HepG2 (cell line): ENCODE measurements around the gene LSM3. TPM values are rescaled to one million over a fixed set of nuclear protein-coding genes. Genes with fewer than 3 reads are reported as not detected.

Source experiments
- ARNTL ChIP-seq: sonication (generic); formaldehyde crosslinking; IDR thresholded peaks from 2 replicates; pipeline ENCODE4 v1.4.0; 2020; ENCODE audit warnings: mild to moderate bottlenecking, missing genetic modification reagents
- CAMTA2 ChIP-seq: sonication (generic); formaldehyde crosslinking; IDR thresholded peaks from 2 replicates; pipeline ENCODE4 v1.4.0; 2020; ENCODE audit warnings: mild to moderate bottlenecking, missing genetic modification reagents, borderline replicate concordance
- ELF3 ChIP-seq: IDR thresholded peaks from 2 replicates; pipeline ENCODE4 v1.6.1; 2016; ENCODE audit warnings: missing genetic modification reagents, missing compliant biosample characterization
- HDAC2 ChIP-seq: sonication (generic); formaldehyde crosslinking; IDR thresholded peaks from 2 replicates; pipeline ENCODE4 v1.4.0; 2020; ENCODE audit warnings: missing genetic modification reagents
- HNF4A ChIP-seq: sonication (generic); formaldehyde crosslinking; IDR thresholded peaks from 2 replicates; pipeline ENCODE4 v1.4.0; 2020; ENCODE audit warnings: missing genetic modification reagents
- RBM39 ChIP-seq: fragments of 200-400 bp; formaldehyde crosslinking; IDR thresholded peaks from one replicate; pipeline ENCODE4 v1.6.1; 2018; ENCODE audit warnings: antibody characterized with exemption, mild to moderate bottlenecking, low read depth, low read length; ENCODE audit not compliant: poor library complexity, severe bottlenecking
- RXRA ChIP-seq: sonication (generic); formaldehyde crosslinking; IDR thresholded peaks from 2 replicates; pipeline ENCODE4 v1.5.1; 2020; ENCODE audit warnings: missing genetic modification reagents
- SIN3A ChIP-seq: IDR thresholded peaks from 2 replicates; pipeline ENCODE4 v1.6.1; 2011; ENCODE audit warnings: low read depth, mild to moderate bottlenecking, control low read depth, low read length, borderline replicate concordance
- SMAD1 ChIP-seq: sonication (generic); formaldehyde crosslinking; IDR thresholded peaks from 2 replicates; pipeline ENCODE4 v1.4.0; 2020; ENCODE audit warnings: missing genetic modification reagents, low read depth, mild to moderate bottlenecking, borderline replicate concordance
- ZNF143 ChIP-seq: sonication (generic); formaldehyde crosslinking; IDR thresholded peaks from 2 replicates; pipeline ENCODE4 v1.4.0; 2020; ENCODE audit warnings: missing genetic modification reagents
- ZNF720 ChIP-seq: sonication (generic); formaldehyde crosslinking; IDR thresholded peaks from 2 replicates; pipeline ENCODE4 v1.4.0; 2020; ENCODE audit warnings: missing genetic modification reagents
- ZNF761 ChIP-seq: sonication (generic); formaldehyde crosslinking; conservative IDR thresholded peaks from 2 replicates; pipeline ENCODE4 v1.4.0; 2020; ENCODE audit warnings: mild to moderate bottlenecking, missing genetic modification reagents
- ZNF781 ChIP-seq: sonication (generic); formaldehyde crosslinking; IDR thresholded peaks from 2 replicates; pipeline ENCODE4 v1.5.1; 2020; ENCODE audit warnings: borderline replicate concordance, mild to moderate bottlenecking, missing genetic modification reagents; ENCODE audit errors: not compliant biosample characterization
- ZNF792 ChIP-seq: IDR thresholded peaks from 2 replicates; pipeline ENCODE4 v1.6.1; 2016
- ZNF883 ChIP-seq: sonication (generic); formaldehyde crosslinking; IDR thresholded peaks from 2 replicates; pipeline ENCODE4 v1.5.1; 2020; ENCODE audit warnings: mild to moderate bottlenecking, missing genetic modification reagents; ENCODE audit errors: not compliant biosample characterization
- polyA plus RNA-seq, 8 experiments: library from polyadenylated mRNA; depleted of rRNA in 3 of 8; stranded (reverse) in 7 of 8; unstranded in 1 of 8; fragments of >200 nt; fragmentation: Illumina TruSeq in 4 of 8; extraction: Trizol in 4 of 8; gene quantifications; 2 replicates each; pipeline versions ENCODE4 v1.2.1 to v1.2.3, GENCODE V29; 2011 to 2016; ENCODE audit warnings: low read depth in 4 of 8, missing spikeins in 1 of 8, mixed read lengths in 1 of 8; ENCODE audit not compliant: insufficient read depth in 1 of 8
- total RNA-seq, 5 experiments: library from RNA; depleted of rRNA; stranded (reverse); fragments of >200 nt; fragmentation: Illumina TruSeq; extraction: Trizol; gene quantifications; 2 replicates each; pipeline ENCODE4 v1.2.3, GENCODE V29; 2016; ENCODE audit warnings: low read depth in 1 of 5
- TF ChIP-seq, protein P1 (sequence below): sonication (generic); formaldehyde crosslinking; IDR thresholded peaks from 2 replicates; pipeline ENCODE4 v1.5.0; 2020; ENCODE audit warnings: mild to moderate bottlenecking, missing genetic modification reagents, borderline replicate concordance
- TF ChIP-seq, protein P2 (sequence below): sonication (generic); formaldehyde crosslinking; IDR thresholded peaks from 2 replicates; pipeline ENCODE4 v1.5.1; 2020; ENCODE audit warnings: mild to moderate bottlenecking, missing genetic modification reagents
- TF ChIP-seq, protein P3 (sequence below): sonication (generic); formaldehyde crosslinking; IDR thresholded peaks from 2 replicates; pipeline ENCODE4 v1.4.0; 2020; ENCODE audit warnings: mild to moderate bottlenecking, low read depth, missing genetic modification reagents

Gene LSM3
- total and polyA plus RNA-seq, 2 of the 13 experiments (the other 11 are each of a cell fraction or from before 2014, with no cell fraction given), result 5.1 to 19.4 TPM

DNA sequence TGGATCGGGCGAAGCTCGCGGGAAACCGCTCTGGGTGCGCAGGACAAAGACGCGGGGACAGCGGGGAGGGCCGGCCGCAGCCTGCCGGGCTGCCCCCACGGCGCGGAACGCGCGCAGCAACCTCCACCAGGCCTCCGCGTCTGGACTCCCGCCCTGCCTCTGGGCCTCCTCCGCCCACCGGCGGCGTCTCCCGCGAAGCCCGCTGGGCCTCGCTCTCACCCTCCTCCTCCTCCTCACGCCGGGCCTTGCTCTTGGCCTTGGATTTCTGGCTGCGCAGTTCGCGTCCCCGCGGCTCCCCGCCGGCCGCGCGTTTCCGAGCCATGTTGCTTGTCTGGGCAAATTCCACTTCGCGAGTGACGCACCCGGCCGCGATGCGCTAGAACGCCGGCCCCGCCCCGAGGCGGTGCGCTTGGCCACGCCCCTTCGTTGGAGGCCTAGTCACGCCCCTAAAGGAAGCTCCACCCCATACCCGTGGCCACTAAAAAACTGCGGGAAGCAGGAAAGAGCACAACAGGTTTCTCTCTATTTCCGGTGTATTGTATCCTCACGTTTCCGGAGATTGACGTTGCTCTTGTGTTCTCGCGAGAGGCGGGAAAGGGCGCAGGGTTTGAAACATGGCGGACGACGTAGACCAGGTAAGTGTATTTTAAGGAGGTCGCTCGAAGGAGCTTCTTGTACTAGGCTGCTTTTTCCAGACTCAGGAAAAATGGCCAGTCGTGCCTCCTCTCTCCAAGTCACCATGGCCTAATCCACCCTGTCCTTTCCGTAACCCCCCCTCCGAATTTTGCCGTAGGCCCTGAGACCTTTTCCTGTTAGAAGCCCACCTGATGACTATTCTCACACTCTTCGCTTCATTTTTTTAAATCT, at the start of gene LSM3, which contains the start of gene XPC (continued):
- peak; percentile 28 for TF ChIP-seq ZNF781
- TF ChIP-seq ZNF143 (CRISPR knock-in tag), result peak; percentile 29
- TF ChIP-seq SMAD1, result peak; percentile 49; the same call in 1 of the 2 replicates
- TF ChIP-seq, protein P1, sequence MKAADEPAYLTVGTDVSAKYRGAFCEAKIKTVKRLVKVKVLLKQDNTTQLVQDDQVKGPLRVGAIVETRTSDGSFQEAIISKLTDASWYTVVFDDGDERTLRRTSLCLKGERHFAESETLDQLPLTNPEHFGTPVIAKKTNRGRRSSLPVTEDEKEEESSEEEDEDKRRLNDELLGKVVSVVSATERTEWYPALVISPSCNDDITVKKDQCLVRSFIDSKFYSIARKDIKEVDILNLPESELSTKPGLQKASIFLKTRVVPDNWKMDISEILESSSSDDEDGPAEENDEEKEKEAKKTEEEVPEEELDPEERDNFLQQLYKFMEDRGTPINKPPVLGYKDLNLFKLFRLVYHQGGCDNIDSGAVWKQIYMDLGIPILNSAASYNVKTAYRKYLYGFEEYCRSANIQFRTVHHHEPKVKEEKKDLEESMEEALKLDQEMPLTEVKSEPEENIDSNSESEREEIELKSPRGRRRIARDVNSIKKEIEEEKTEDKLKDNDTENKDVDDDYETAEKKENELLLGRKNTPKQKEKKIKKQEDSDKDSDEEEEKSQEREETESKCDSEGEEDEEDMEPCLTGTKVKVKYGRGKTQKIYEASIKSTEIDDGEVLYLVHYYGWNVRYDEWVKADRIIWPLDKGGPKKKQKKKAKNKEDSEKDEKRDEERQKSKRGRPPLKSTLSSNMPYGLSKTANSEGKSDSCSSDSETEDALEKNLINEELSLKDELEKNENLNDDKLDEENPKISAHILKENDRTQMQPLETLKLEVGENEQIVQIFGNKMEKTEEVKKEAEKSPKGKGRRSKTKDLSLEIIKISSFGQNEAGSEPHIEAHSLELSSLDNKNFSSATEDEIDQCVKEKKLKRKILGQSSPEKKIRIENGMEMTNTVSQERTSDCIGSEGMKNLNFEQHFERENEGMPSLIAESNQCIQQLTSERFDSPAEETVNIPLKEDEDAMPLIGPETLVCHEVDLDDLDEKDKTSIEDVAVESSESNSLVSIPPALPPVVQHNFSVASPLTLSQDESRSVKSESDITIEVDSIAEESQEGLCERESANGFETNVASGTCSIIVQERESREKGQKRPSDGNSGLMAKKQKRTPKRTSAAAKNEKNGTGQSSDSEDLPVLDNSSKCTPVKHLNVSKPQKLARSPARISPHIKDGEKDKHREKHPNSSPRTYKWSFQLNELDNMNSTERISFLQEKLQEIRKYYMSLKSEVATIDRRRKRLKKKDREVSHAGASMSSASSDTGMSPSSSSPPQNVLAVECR (CRISPR knock-in tag), result peak; percentile 92
- TF ChIP-seq HDAC2 (CRISPR knock-in tag), result peak; percentile 59; the same call in 1 of the 2 replicates
- TF ChIP-seq CAMTA2 (CRISPR knock-in tag), result peak; percentile 72
- TF ChIP-seq ZNF761 (CRISPR knock-in tag), result peak; percentile 81; the same call in 1 of the 2 replicates
- peak; percentile 67 for TF ChIP-seq ARNTL
- 0 out of 2 replicates have a peak, but pooled peaks have one; percentile 29 for TF ChIP-seq ZNF792 (CRISPR knock-in tag)
- peak; percentile 71 for TF ChIP-seq ZNF883 (CRISPR knock-in tag)
- TF ChIP-seq ELF3, result peak; percentile 87
- peak; percentile 94 for TF ChIP-seq RBM39
- TF ChIP-seq SIN3A, result peak; percentile 97
- TF ChIP-seq, protein P2, sequence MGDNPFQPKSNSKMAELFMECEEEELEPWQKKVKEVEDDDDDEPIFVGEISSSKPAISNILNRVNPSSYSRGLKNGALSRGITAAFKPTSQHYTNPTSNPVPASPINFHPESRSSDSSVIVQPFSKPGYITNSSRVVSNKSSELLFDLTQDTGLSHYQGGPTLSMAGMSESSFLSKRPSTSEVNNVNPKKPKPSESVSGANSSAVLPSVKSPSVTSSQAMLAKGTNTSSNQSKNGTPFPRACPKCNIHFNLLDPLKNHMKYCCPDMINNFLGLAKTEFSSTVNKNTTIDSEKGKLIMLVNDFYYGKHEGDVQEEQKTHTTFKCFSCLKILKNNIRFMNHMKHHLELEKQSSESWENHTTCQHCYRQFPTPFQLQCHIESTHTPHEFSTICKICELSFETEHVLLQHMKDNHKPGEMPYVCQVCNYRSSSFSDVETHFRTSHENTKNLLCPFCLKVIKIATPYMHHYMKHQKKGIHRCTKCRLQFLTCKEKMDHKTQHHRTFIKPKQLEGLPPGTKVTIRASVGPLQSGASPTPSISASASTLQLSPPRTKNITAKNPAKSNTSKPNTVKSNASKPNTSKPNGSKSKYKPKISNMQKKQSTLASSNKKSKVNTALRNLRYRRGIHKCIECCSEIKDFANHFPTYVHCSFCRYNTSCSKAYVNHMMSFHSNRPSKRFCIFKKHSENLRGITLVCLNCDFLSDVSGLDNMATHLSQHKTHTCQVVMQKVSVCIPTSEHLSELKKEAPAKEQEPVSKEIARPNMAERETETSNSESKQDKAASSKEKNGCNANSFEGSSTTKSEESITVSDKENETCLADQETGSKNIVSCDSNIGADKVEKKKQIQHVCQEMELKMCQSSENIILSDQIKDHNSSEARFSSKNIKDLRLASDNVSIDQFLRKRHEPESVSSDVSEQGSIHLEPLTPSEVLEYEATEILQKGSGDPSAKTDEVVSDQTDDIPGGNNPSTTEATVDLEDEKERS, result peak; percentile 70; the same call in 1 of the 2 replicates
- TF ChIP-seq, protein P3, sequence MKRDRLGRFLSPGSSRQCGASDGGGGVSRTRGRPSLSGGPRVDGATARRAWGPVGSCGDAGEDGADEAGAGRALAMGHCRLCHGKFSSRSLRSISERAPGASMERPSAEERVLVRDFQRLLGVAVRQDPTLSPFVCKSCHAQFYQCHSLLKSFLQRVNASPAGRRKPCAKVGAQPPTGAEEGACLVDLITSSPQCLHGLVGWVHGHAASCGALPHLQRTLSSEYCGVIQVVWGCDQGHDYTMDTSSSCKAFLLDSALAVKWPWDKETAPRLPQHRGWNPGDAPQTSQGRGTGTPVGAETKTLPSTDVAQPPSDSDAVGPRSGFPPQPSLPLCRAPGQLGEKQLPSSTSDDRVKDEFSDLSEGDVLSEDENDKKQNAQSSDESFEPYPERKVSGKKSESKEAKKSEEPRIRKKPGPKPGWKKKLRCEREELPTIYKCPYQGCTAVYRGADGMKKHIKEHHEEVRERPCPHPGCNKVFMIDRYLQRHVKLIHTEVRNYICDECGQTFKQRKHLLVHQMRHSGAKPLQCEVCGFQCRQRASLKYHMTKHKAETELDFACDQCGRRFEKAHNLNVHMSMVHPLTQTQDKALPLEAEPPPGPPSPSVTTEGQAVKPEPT (CRISPR knock-in tag), result no peak
- TF ChIP-seq ZNF720 (CRISPR knock-in tag), result no peak
- TF ChIP-seq HNF4A (CRISPR knock-in tag), result peak; percentile 51
- TF ChIP-seq RXRA (CRISPR knock-in tag), result peak; percentile 45; the same call in 1 of the 2 replicates
